SU-DHL-6 (cell line): ENCODE measurements around the gene PDIA5.

Source experiments
- H2AFZ ChIP-seq: fragments of 200-600 bp; sonication (generic); 2 replicates; pipeline ENCODE4 v1.6.1; 2014; ENCODE audit warnings: low read depth, mild to moderate bottlenecking, moderate library complexity, mixed read lengths, antibody characterized with exemption, low read length; ENCODE audit not compliant: severe bottlenecking
- H3F3A ChIP-seq: fragments of 200-600 bp; shearing (Covaris generic); 2 replicates; pipeline ENCODE4 v1.6.0; 2016; ENCODE audit warnings: antibody characterized with exemption, mild to moderate bottlenecking; ENCODE audit not compliant: insufficient read depth
- H3K27ac ChIP-seq: fragments of 200-600 bp; sonication (generic); 2 replicates; pipeline ENCODE4 v1.5.1; 2016; ENCODE audit warnings: low read depth, mild to moderate bottlenecking, low read length, moderate library complexity, mixed read lengths
- H3K27me3 ChIP-seq: fragments of 200-600 bp; sonication (generic), shearing (Covaris generic); 2 replicates; pipeline ENCODE4 v1.6.0; 2014; ENCODE audit warnings: mild to moderate bottlenecking, low read length
- H3K36me3 ChIP-seq: fragments of 200-600 bp; sonication (generic); 2 replicates; pipeline ENCODE4 v1.6.1; 2014; ENCODE audit warnings: mild to moderate bottlenecking, low read length, mixed read lengths
- H3K4me2 ChIP-seq: fragments of 300-600, 200-600 bp; shearing (Covaris generic), sonication (generic); 2 replicates; pipeline ENCODE4 v1.6.0; 2014; ENCODE audit warnings: low read length, low read depth, mild to moderate bottlenecking; ENCODE audit not compliant: poor library complexity, severe bottlenecking
- H3K4me3 ChIP-seq: fragments of 200-600 bp; sonication (generic); 2 replicates; pipeline ENCODE4 v1.5.1; 2014; ENCODE audit warnings: antibody characterized with exemption, low read length, mild to moderate bottlenecking, mixed read lengths; ENCODE audit not compliant: insufficient read depth, poor library complexity, severe bottlenecking
- H3K79me2 ChIP-seq: fragments of 200-600 bp; sonication (generic); 2 replicates; pipeline ENCODE4 v1.6.1; 2014; ENCODE audit warnings: mild to moderate bottlenecking, low read length, moderate library complexity; ENCODE audit not compliant: insufficient read depth
- H3K9ac ChIP-seq: fragments of 200-600 bp; sonication (generic); 2 replicates; pipeline ENCODE4 v1.7.0; 2014; ENCODE audit warnings: mild to moderate bottlenecking, low read length
- H3K9me2 ChIP-seq: fragments of 200-600 bp; sonication (generic); replicated peaks from 2 replicates; pipeline ENCODE4 v1.6.1; 2014; ENCODE audit warnings: low read length; ENCODE audit not compliant: insufficient read depth
- H3K9me3 ChIP-seq: fragments of 200-600 bp; sonication (generic); 2 replicates; pipeline ENCODE4 v1.6.1; 2014; ENCODE audit warnings: low read length, mixed read lengths; ENCODE audit not compliant: insufficient read depth
- H4K20me1 ChIP-seq: fragments of 200-600 bp; sonication (generic); 2 replicates; pipeline ENCODE4 v1.6.1; 2014; ENCODE audit warnings: low read depth, mild to moderate bottlenecking, antibody characterized with exemption, low read length, moderate library complexity, mixed read lengths
- CTCF ChIP-seq: fragments of 200-600 bp; sonication (generic); IDR thresholded peaks from one replicate; pipeline ENCODE4 v1.5.1; 2017; ENCODE audit warnings: antibody characterized with exemption, mild to moderate bottlenecking, low read length, moderate library complexity; ENCODE audit not compliant: insufficient read depth, poor library complexity, severe bottlenecking
- EZH2phosphoT487 ChIP-seq: fragments of 200-600 bp; sonication (generic), shearing (Covaris generic); conservative IDR thresholded peaks from 2 replicates; pipeline ENCODE4 v1.6.1; 2018; ENCODE audit warnings: mild to moderate bottlenecking, antibody characterized with exemption, low read length, moderate library complexity, mixed read lengths

Gene PDIA5

GRCh38 chr3:123021996-123022510 lies 44.8 kb upstream of the PDIA5 start:
- no peak overlapping the region for H3K4me3 ChIP-seq

GRCh38 chr3:123024056-123024455 lies 42.8 kb upstream of the PDIA5 start:
- no peaks in the 10 kb centered on the region for H3F3A ChIP-seq
- no peak overlapping the region for H3K27ac ChIP-seq
- no peaks in the 10 kb centered on the region for H4K20me1 ChIP-seq
- no peaks in the 10 kb centered on the region for H3K9me3 ChIP-seq
- H3K4me2 ChIP-seq, result no peak overlapping the region
- H3K9ac ChIP-seq, result no peak overlapping the region
- no peak overlapping the region for H2AFZ ChIP-seq
- TF ChIP-seq EZH2phosphoT487 (no peak), CTCF (no peak)
- peaks cover 4% of the 10 kb centered on the region; the same call in 1 of the 2 replicates for H3K27me3 ChIP-seq
- no peaks in the 10 kb centered on the region for H3K36me3 ChIP-seq
- H3K4me3 ChIP-seq, result no peak overlapping the region
- H3K79me2 ChIP-seq, result no peaks in the 10 kb centered on the region
- H3K9me2 ChIP-seq, result no peaks in the 10 kb centered on the region

More at GRCh38 chr3:123021996-123022510, 44.8 kb upstream of the PDIA5 start:
- Histone ChIP-seq H3K27me3 (no peaks in the 10 kb centered on the region), H2AFZ (no peak overlapping the region), H3K9me3 (no peaks in the 10 kb centered on the region), H3K27ac (no peak overlapping the region), H3K4me2 (no peak overlapping the region), H3K79me2 (no peaks in the 10 kb centered on the region), H3F3A (no peaks in the 10 kb centered on the region), H3K9ac (no peak overlapping the region), H4K20me1 (no peaks in the 10 kb centered on the region), H3K36me3 (no peaks in the 10 kb centered on the region), H3K9me2 (no peaks in the 10 kb centered on the region)
- TF ChIP-seq CTCF (no peak), EZH2phosphoT487 (no peak)

DNA sequence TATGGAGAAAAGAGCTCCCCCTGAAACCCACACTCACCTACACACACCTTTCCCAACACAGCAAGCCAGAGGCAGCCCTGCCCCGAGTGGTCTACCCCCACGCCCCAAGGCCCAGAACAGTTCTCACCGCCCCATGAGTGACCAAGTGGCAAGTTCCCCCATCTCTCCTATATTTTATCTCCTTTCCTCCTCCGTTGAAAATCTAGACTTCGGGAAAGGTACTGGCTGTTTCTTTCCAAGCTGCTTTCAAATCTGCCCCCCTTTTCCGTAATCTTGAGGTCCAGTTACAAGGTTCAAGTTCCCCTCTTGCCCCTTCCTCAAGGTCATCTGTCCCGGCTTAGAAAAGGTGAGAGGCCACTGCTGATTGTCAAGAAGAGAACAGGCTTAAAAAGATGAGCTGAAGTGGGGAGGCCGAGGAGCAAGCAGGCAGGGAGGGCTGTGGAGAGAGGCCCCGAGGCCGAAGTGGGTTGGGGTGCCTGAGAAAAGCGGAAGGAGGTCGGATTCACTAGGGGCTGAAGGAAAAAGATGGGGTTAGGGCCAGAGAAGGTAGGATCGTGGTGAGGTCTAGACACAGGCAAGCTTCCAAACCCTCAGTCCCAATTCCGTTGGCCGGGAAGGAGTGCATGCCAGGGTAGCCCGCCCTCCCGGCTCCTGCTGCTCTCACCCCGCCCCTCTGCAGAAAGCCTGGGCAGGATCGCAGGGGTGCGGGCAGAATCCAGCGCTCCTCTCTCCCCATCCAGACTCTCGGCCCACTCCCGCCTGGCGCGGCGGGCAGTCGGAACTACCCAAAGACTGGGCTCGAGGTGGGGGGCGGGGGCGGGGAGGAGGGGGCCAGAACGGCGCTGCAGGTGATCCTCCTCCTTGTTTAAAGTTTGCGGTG lies 40.9 kb upstream of the PDIA5 start:
- H3K27ac ChIP-seq, result no peak overlapping the region
- H3K9me2 ChIP-seq, result no peaks in the 10 kb centered on the region

More for the DNA sequence above, 40.9 kb upstream of the PDIA5 start:
- H3K4me3 ChIP-seq, result no peak overlapping the region
- no peak overlapping the region for H2AFZ ChIP-seq
- no peaks in the 10 kb centered on the region for H3K9me3 ChIP-seq
- H3K79me2 ChIP-seq, result no peaks in the 10 kb centered on the region
- H4K20me1 ChIP-seq, result no peaks in the 10 kb centered on the region
- no peaks in the 10 kb centered on the region for H3K36me3 ChIP-seq
- TF ChIP-seq EZH2phosphoT487 (no peak), CTCF (no peak)
- no peaks in the 10 kb centered on the region for H3F3A ChIP-seq
- H3K27me3 ChIP-seq, result peaks cover 4% of the 10 kb centered on the region; the same call in 1 of the 2 replicates
- no peak overlapping the region for H3K4me2 ChIP-seq
- no peak overlapping the region for H3K9ac ChIP-seq
